HepG2 (cell line): Measurements from ENCODE around the gene SH3TC2.

ENCODE experiments used
- E2F1 ChIP-seq: sonication (generic); formaldehyde crosslinking; IDR thresholded peaks from 2 replicates; pipeline ENCODE4 v1.5.0; 2020; ENCODE audit warnings: missing genetic modification reagents
- EZH2 ChIP-seq: conservative IDR thresholded peaks from 2 replicates; pipeline ENCODE4 v1.6.1; 2012; ENCODE audit warnings: mild to moderate bottlenecking, low read depth, low read length, moderate library complexity
- HOXA7 ChIP-seq: sonication (generic); formaldehyde crosslinking; IDR thresholded peaks from 2 replicates; pipeline ENCODE4 v1.8.1; 2022; ENCODE audit warnings: mild to moderate bottlenecking, missing genetic modification reagents, moderate library complexity
- NPAS2 ChIP-seq: sonication (generic); formaldehyde crosslinking; IDR thresholded peaks from 2 replicates; pipeline ENCODE4 v1.8.0; 2022; ENCODE audit warnings: mild to moderate bottlenecking, missing genetic modification reagents, borderline replicate concordance
- NR2C2 ChIP-seq: sonication (generic); formaldehyde crosslinking; IDR thresholded peaks from 2 replicates; pipeline ENCODE4 v1.4.0; 2020; ENCODE audit warnings: missing genetic modification reagents, mild to moderate bottlenecking, moderate library complexity, borderline replicate concordance
- NR2F2 ChIP-seq: IDR thresholded peaks from 2 replicates; pipeline ENCODE4 v1.6.1; 2012; ENCODE audit warnings: low read depth, inconsistent platforms, borderline replicate concordance
- SMAD3 ChIP-seq: sonication (generic); formaldehyde crosslinking; IDR thresholded peaks from 2 replicates; pipeline ENCODE4 v1.4.0; 2020; ENCODE audit warnings: missing genetic modification reagents
- USF2 ChIP-seq, 2 experiments: sonication (generic) in 1 of 2; formaldehyde crosslinking in 1 of 2; IDR thresholded peaks; 2 replicates each; pipeline versions ENCODE4 v1.5.1 to v1.6.1; 2011 to 2020; ENCODE audit warnings: borderline replicate concordance in 1 of 2, low read depth in 1 of 2, low read length in 1 of 2, mild to moderate bottlenecking in 1 of 2, missing genetic modification reagents in 1 of 2, moderate library complexity in 1 of 2
- TF ChIP-seq, protein P1 (sequence below): sonication (generic); formaldehyde crosslinking; IDR thresholded peaks from 2 replicates; pipeline ENCODE4 v1.4.0; 2020; ENCODE audit warnings: mild to moderate bottlenecking, missing genetic modification reagents, borderline replicate concordance
- TF ChIP-seq, protein P2 (sequence below): sonication (generic); formaldehyde crosslinking; IDR thresholded peaks from 2 replicates; pipeline ENCODE4 v1.5.0; 2020; ENCODE audit warnings: mild to moderate bottlenecking, missing genetic modification reagents, moderate library complexity
- TF ChIP-seq, protein P3 (sequence below): sonication (generic); formaldehyde crosslinking; IDR thresholded peaks from 2 replicates; pipeline ENCODE4 v1.8.1; 2022; ENCODE audit warnings: low read depth, mild to moderate bottlenecking, missing genetic modification reagents

DNA sequence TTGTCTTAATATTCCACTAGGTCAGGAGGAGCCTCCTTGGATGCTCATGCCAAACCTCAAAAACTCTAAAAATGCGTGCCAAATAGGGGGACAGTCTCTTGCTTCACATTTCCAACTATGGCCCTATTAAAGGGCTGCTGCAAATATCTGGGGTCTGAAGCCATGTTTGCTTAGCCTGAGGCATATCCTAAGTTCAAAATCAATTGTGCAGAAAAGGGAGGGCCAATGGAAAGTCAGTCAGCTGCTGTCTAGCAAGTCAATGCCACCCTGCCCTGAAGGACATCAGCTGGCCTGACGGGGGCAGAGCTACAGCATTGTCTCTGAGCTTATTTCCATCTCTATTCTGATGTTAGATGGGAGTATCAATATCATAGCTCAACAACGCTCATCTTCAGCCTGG lies 93.6 kb downstream of the SH3TC2 start:
- TF ChIP-seq USF2 (IDR thresholded peaks at IDR 0.05; ENCODE audit: low read depth, low read length) (no peak), USF2 (CRISPR knock-in tag; IDR thresholded peaks at IDR 0.05; ENCODE audit: borderline replicate concordance) (no peak), HOXA7 (CRISPR knock-in tag) (no peak), NR2F2 (no peak), E2F1 (CRISPR knock-in tag) (no peak), NPAS2 (CRISPR knock-in tag) (no peak), SMAD3 (CRISPR knock-in tag) (no peak), NR2C2 (CRISPR knock-in tag) (no peak), EZH2 (no peak)
- TF ChIP-seq, protein P1, sequence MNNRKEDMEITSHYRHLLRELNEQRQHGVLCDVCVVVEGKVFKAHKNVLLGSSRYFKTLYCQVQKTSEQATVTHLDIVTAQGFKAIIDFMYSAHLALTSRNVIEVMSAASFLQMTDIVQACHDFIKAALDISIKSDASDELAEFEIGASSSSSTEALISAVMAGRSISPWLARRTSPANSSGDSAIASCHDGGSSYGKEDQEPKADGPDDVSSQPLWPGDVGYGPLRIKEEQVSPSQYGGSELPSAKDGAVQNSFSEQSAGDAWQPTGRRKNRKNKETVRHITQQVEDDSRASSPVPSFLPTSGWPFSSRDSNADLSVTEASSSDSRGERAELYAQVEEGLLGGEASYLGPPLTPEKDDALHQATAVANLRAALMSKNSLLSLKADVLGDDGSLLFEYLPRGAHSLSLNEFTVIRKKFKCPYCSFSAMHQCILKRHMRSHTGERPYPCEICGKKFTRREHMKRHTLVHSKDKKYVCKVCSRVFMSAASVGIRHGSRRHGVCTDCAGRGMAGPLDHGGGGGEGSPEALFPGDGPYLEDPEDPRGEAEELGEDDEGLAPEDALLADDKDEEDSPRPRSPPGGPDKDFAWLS (CRISPR knock-in tag), result no peak
- TF ChIP-seq, protein P2, sequence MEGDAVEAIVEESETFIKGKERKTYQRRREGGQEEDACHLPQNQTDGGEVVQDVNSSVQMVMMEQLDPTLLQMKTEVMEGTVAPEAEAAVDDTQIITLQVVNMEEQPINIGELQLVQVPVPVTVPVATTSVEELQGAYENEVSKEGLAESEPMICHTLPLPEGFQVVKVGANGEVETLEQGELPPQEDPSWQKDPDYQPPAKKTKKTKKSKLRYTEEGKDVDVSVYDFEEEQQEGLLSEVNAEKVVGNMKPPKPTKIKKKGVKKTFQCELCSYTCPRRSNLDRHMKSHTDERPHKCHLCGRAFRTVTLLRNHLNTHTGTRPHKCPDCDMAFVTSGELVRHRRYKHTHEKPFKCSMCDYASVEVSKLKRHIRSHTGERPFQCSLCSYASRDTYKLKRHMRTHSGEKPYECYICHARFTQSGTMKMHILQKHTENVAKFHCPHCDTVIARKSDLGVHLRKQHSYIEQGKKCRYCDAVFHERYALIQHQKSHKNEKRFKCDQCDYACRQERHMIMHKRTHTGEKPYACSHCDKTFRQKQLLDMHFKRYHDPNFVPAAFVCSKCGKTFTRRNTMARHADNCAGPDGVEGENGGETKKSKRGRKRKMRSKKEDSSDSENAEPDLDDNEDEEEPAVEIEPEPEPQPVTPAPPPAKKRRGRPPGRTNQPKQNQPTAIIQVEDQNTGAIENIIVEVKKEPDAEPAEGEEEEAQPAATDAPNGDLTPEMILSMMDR (CRISPR knock-in tag), result no peak
- TF ChIP-seq, protein P3, sequence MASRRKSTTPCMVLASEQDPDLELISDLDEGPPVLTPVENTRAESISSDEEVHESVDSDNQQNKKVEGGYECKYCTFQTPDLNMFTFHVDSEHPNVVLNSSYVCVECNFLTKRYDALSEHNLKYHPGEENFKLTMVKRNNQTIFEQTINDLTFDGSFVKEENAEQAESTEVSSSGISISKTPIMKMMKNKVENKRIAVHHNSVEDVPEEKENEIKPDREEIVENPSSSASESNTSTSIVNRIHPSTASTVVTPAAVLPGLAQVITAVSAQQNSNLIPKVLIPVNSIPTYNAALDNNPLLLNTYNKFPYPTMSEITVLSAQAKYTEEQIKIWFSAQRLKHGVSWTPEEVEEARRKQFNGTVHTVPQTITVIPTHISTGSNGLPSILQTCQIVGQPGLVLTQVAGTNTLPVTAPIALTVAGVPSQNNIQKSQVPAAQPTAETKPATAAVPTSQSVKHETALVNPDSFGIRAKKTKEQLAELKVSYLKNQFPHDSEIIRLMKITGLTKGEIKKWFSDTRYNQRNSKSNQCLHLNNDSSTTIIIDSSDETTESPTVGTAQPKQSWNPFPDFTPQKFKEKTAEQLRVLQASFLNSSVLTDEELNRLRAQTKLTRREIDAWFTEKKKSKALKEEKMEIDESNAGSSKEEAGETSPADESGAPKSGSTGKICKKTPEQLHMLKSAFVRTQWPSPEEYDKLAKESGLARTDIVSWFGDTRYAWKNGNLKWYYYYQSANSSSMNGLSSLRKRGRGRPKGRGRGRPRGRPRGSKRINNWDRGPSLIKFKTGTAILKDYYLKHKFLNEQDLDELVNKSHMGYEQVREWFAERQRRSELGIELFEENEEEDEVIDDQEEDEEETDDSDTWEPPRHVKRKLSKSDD (CRISPR knock-in tag), result no peak
